Inferior parietal cortex (tissue), 1 donor: ENCODE measurements around the gene PCSK9.

Experiments
- DNase-seq: peaks from one replicate; pipeline ENCODE4 v3.0.0-alpha.2; 2016; ENCODE audit errors: extremely low spot score

PCSK9 gene

GRCh38 chr1:55039342-55040082 is at the start of gene PCSK9:
Gene PCSK9 (plus strand): TSS chr1:55039548. CDS start chr1:55039838, 290 bp downstream.
- DNase-seq: no peak

GRCh38 chr1:54989968-54990810 is 49.2 kb upstream of the PCSK9 start:
- no peak for DNase-seq

- DNase-seq: no peak
Observed at GRCh38 chr1:54990916-54991315, 48.4 kb upstream of the PCSK9 start.

DNA sequence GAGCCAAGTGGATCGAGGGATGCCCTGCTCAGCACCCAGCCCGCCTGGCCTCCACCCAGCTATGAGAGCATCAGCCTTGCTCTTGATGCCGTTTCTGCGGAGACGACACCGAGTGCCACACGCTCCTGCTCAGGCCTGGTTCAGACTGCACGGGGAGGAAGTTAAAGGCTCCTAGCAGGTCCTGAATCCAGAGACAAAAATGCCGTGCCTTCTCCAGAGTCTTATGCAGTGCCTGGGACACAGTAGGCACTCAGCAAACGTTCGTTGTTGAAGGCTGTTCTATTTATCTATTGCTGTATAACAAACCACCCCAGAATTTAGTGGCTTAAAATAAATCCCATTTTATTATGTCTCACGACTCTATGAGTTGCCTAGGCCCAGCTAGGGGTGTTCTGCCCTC is 47.4 kb upstream of the PCSK9 start:
- no peak for DNase-seq

GRCh38 chr1:54993140-54993539 is 46.2 kb upstream of the PCSK9 start:
- no peak for DNase-seq

GRCh38 chr1:54994355-54994990 is 44.9 kb upstream of the PCSK9 start:
- no peak for DNase-seq

DNA sequence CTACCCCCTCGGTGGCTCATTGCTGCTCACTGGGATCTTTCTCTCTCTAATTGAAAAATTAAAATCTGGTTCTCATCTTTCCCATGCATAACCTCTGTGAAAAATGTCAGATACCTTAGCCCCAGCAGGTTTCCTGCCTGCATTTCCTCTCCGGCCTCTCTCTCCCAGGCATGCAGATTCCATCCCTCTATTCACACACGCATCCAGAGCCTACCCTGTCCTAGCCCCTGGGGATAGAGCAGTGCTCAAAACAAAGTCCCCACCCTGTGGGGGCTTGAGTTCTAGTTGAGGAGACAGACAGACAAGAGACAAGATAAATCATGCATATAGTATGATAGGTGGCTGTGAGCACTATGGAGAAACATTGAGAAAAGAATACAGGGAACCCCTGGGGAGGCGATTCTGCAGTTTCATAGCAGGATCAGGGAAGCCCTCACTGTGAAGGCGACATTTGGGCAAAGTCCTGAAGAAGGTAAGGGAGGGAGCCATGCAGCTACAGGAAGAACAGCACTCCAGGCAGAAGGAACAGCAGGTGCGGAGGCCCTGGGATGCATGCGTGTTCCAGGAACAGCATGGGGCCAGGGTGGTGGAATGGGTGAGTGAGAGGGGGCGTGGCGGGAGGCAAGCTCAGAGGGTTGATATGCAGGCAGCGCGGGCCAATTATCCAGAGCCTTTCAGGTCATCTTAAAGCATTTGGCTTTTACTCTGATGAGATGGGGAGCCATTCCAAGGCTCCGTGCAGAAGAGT is 44.2 kb upstream of the PCSK9 start:
- no peak for DNase-seq

- no peak for DNase-seq
Observed at GRCh38 chr1:54995835-54996234, 43.5 kb upstream of the PCSK9 start.

DNA sequence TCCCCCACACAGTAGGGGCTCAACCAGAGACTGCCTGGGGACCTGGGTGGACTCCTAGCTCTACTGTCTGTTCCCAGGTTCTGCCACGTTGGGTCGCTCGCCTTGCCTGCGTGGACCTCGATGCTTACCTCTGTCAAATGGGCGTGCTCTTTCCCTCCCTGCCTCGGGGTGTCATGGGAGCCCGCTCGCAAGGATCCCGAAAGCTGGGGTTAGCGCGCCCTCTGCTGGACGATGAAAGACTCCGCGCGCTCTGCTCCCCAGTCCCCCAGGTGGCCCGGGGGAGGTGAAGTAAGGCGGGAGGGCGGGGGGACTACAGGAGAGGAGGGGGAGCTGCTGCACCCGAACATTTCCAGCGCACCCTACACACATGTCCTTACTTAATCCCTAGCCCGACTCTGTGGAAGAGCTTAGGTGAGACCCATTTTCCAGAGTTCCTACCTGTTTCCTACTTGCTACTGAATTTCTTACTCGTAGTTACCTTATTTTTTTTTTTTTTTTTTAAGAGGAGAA is 42.9 kb upstream of the PCSK9 start:
- DNase-seq: peak; percentile 77

- no peak for DNase-seq
Observed at GRCh38 chr1:54996869-54997710, 42.3 kb upstream of the PCSK9 start.

GRCh38 chr1:54997711-54997986 is 41.7 kb upstream of the PCSK9 start:
- no peak for DNase-seq

GRCh38 chr1:54998100-54998499 is 41.2 kb upstream of the PCSK9 start:
- no peak for DNase-seq

DNA sequence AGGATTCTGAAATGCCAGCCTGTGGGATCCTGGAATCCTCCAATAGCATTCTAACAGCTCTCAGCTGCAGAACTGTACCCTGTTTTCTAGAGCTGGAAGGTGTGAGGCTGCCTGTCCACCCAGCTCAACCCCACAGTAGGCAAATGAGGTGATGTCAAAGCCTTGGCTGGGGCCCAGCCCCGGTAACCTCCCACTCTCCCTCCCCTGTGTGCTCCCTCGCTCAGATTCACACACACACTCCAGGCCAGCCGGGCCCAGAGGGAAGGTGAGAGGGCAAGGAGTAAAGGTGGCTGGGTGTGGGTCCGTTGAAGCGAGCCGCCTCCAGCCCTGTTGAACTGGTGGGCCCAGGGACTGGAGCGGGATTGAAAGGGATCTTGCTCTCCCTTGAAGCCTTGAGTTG is 40.7 kb upstream of the PCSK9 start, which contains the start of gene BSND:
BSND (plus strand) TSS at position 257 of the 400 bp plus-strand sequence. CDS start 254 bp downstream, outside the sequence.
- no peak for DNase-seq

GRCh38 chr1:55000110-55001085 is 39.0 kb upstream of the PCSK9 start:
- DNase-seq: no peak

- no peak for DNase-seq
Observed at GRCh38 chr1:55001311-55001710, 38.0 kb upstream of the PCSK9 start.

- no peak for DNase-seq
Observed at GRCh38 chr1:55002686-55003085, 36.7 kb upstream of the PCSK9 start.

- no peak for DNase-seq
Observed at GRCh38 chr1:55005351-55006140, 33.8 kb upstream of the PCSK9 start.

DNA sequence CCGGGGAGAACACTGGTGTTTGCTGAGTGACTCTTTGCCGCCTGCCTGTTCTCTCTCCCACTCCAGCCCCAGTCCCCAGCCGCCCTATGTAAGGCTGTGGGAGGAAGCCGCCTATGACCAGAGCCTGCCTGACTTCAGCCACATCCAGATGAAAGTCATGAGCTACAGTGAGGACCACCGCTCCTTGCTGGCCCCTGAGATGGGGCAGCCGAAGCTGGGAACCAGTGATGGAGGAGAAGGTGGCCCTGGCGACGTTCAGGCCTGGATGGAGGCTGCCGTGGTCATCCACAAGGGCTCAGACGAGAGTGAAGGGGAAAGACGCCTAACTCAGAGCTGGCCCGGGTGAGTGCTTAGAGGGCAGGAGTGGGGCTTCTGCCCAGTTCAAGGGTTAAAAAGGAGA is 32.4 kb upstream of the PCSK9 start:
- no peak for DNase-seq

- no peak for DNase-seq
Observed at GRCh38 chr1:55007625-55008024, 31.7 kb upstream of the PCSK9 start.
